Activated B cell treated with CpG ODN at 0.5 μM for 24 hours (primary cell): Measurements from ENCODE around the gene MAPK8IP1. TPM values are rescaled to one million over a fixed set of nuclear protein-coding genes. Genes with fewer than 3 reads are reported as not detected.

Source experiments
- ATAC-seq: fragments of 200-7000 bp; cut with Tn5 transposase; one replicate; pipeline ENCODE4 v1.10.0; 2021; ENCODE audit warnings: low read depth, mild to moderate bottlenecking, moderate library complexity
- CTCF ChIA-PET: fragments of 350-600 bp; sonication (Branson Sonifier 250); formaldehyde crosslinking; loops from one replicate; lab custom pipeline; 2021; ENCODE audit warnings: antibody characterized with exemption; lab: Charles Lee
- POLR2A ChIA-PET: fragments of 350-600 bp; sonication (Branson Sonifier 250); formaldehyde crosslinking; loops from one replicate; lab custom pipeline; 2021; ENCODE audit warnings: antibody characterized with exemption; lab: Charles Lee
- DNase-seq: peaks from one replicate; pipeline ENCODE4 v3.0.0; 2022
- H3K27ac Mint-ChIP-seq: one replicate; pipeline ENCODE4 v1.8.0; 2020; ENCODE audit warnings: mixed read lengths
- H3K27me3 Mint-ChIP-seq: one replicate; pipeline ENCODE4 v1.8.0; 2021; ENCODE audit warnings: mixed read lengths
- H3K36me3 Mint-ChIP-seq: one replicate; pipeline ENCODE4 v1.8.0; 2021; ENCODE audit warnings: low read depth, mixed read lengths
- H3K4me1 Mint-ChIP-seq: one replicate; pipeline ENCODE4 v1.8.0; 2021; ENCODE audit warnings: mixed read lengths
- H3K4me3 Mint-ChIP-seq: one replicate; pipeline ENCODE4 v1.8.0; 2020; ENCODE audit warnings: mild to moderate bottlenecking, mixed read lengths
- H3K9me3 Mint-ChIP-seq: one replicate; pipeline ENCODE4 v1.8.0; 2020; ENCODE audit warnings: mixed read lengths
- CTCF ChIP-seq: fragments of 200-600 bp; IDR thresholded peaks from one replicate; pipeline ENCODE4 v1.8.0; 2022; ENCODE audit warnings: antibody characterized with exemption, mild to moderate bottlenecking
- intact Hi-C: fragments of 100-400 bp; cut with micrococcal nuclease; formaldehyde crosslinking; loops from one replicate; pipeline ENCODE4 v1.15.1; 2024
- total RNA-seq: library from RNA; stranded (reverse); gene quantifications from 2 replicates; pipeline ENCODE4 v1.2.3, GENCODE V29; 2022

MAPK8IP1 gene
- total RNA-seq, 1 donor from 2014 or later, result 1.9 TPM

GRCh38 chr11:45930951-45931570 lies 45.6 kb downstream of the MAPK8IP1 start:
- intact Hi-C loops, result loop anchor here (1.0 to 10.0 kb wide), 12 partner anchors 7 to 1364 kb away; partner anchors contain the start of genes ARHGAP1, CD82, CRY2 and DDB2
- Mint-ChIP-seq H3K4me3 (peak overlapping the region; percentile 94), H3K27me3 (no peaks in the 10 kb centered on the region), H3K9me3 (no peaks in the 10 kb centered on the region), H3K4me1 (peaks cover 99% of the 10 kb centered on the region), H3K27ac (peak overlapping the region; percentile 97), H3K36me3 (peaks cover 62% of the 10 kb centered on the region)
- POLR2A ChIA-PET, result interaction anchor here (0.7 to 14.9 kb wide), 13 partner anchors 8 to 1988 kb away, joined by 3 to 263 read pairs (median 7); partner anchors contain the start of genes CRY2, PEX16 and PHF21A
- peak; percentile 16 for DNase-seq
- no peak for ATAC-seq
- CTCF ChIA-PET, result interaction anchor here (0.9 to 2.5 kb wide), 8 partner anchors 8 to 159 kb away, joined by 4 to 13 read pairs (median 5); partner anchors contain the start of gene PEX16
- TF ChIP-seq CTCF, result no peak

DNA sequence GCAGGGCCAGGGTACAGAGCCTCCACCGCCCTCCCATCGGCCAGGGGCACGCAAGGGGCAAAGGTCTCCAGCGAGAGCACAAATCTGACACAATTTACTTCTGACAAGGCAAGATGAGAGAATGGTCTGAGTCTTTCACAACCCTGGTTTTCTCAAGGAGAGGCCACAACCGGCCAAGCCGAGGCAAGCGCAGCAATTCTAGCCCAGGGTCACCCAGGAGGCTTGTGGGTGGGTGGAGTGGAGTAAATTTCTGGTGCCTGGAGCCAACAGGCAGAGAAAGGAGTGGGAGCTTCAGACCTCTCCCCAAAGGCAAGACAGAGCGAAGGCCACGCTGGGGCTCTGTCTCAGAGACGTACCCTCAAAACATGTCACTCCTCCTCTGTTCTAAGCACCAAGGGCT lies 46.3 kb downstream of the MAPK8IP1 start:
- no peaks in the 10 kb centered on the region for H3K27me3 Mint-ChIP-seq
- H3K9me3 Mint-ChIP-seq, result no peaks in the 10 kb centered on the region
- peaks cover 98% of the 10 kb centered on the region for H3K4me1 Mint-ChIP-seq
- ChIA-PET CTCF (interaction anchor here (1.1 to 2.5 kb wide), 3 partner anchors 8 to 13 kb away, joined by 4 to 10 read pairs (median 4); partner anchors contain the start of gene PEX16), POLR2A (interaction anchor here (2.1 to 14.9 kb wide), 3 partner anchors 7 to 14 kb away, joined by 11 to 263 read pairs (median 29); partner anchors contain the start of gene PEX16)
- intact Hi-C loops, result loop anchor here (2.0 to 10.0 kb wide), 6 partner anchors 33 to 1364 kb away; partner anchors contain the start of genes ARHGAP1, CD82, MAPK8IP1 and PHF21A
- peak overlapping the region; percentile 94 for H3K4me3 Mint-ChIP-seq
- H3K27ac Mint-ChIP-seq, result peak overlapping the region; percentile 97
- H3K36me3 Mint-ChIP-seq, result peaks cover 55% of the 10 kb centered on the region
- no peak for TF ChIP-seq CTCF
- peak; percentile 15 for DNase-seq
- ATAC-seq, result no peak

DNA sequence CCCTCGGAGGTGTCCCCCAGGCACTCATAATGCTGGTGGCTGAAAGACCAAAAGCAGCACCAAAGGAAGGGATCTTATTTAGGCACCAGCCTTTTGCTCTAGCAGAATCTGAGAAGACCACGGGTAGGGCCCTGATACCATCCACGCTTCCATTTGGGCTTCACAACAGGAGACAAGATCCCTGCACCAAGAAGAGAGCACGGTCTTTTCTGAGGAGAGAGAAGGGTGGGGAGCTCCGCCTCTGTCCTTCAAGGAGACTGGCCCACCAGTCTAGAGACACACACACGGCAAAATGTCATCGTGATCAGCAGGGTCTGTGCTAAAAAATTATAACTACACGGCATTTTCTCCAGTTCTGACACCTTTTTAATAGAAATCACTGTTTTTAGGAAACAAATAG lies 46.8 kb downstream of the MAPK8IP1 start:
- H3K9me3 Mint-ChIP-seq, result no peaks in the 10 kb centered on the region
- peaks cover 98% of the 10 kb centered on the region for H3K4me1 Mint-ChIP-seq
- intact Hi-C loops, result loop anchor here (5.0 to 10.0 kb wide), 3 partner anchors 125 to 1365 kb away; partner anchors contain the start of genes ARHGAP1, CD82, SLC35C1 and ZNF408
- ATAC-seq (no peak), DNase-seq (no peak)
- ChIA-PET POLR2A (interaction anchor here (0.9 to 14.9 kb wide), 3 partner anchors 9 to 85 kb away, joined by 3 to 263 read pairs (median 11); partner anchors contain the start of genes CRY2 and PEX16), CTCF (interaction anchor here (1.1 kb wide), 1 partner anchor 9 kb away, joined by 4 read pairs; no protein-coding TSS in a partner anchor)
- H3K27me3 Mint-ChIP-seq, result no peaks in the 10 kb centered on the region
- H3K36me3 Mint-ChIP-seq, result peaks cover 51% of the 10 kb centered on the region
- no peak for TF ChIP-seq CTCF
- peak overlapping the region; percentile 94 for H3K4me3 Mint-ChIP-seq
- H3K27ac Mint-ChIP-seq, result peak overlapping the region; percentile 97

DNA sequence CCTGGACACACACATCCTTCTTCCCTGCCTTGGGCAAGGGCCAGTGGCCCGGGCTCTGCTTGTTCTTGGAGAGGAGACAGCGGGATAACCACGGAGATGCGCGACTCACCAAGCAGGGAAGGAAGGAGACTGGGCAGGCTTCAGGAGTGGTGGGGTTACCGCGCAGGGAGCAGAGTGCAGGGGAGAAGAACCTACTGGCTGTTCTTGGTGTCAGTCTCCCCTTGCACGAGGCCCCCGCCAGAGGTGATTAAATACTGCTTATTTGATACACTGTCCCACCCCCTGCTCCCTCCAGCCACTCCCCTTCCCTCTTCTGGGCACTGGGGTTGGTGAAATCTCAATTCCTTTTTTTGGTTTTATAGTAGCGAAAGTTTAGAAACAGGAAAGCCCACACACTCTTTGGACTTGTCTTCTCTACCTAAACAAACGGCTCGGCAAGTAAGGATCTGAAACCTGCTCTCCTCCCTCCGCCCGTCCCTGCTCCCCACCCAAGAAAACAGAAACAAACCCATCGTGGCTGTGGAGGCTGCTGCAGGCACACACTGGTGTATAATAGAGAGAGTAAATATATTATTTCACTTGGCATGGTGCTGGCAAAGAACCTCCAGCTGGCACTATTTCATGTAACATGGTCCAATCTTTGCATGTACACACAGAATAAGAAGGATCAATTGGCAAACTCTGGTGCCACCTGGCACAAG lies 47.8 kb downstream of the MAPK8IP1 start:
- POLR2A ChIA-PET, result interaction anchor here (0.6 to 14.9 kb wide), 4 partner anchors 10 to 183 kb away, joined by 3 to 263 read pairs (median 8); partner anchors contain the start of genes CRY2 and PEX16
- H3K4me3 Mint-ChIP-seq, result peak overlapping the region; percentile 94
- H3K27ac Mint-ChIP-seq, result peak overlapping the region; percentile 97
- no peak for TF ChIP-seq CTCF
- H3K27me3 Mint-ChIP-seq, result no peaks in the 10 kb centered on the region
- CTCF ChIA-PET, result interaction anchor here (1.4 kb wide), 1 partner anchor 32 kb away, joined by 8 read pairs; no protein-coding TSS in a partner anchor
- no peaks in the 10 kb centered on the region for H3K9me3 Mint-ChIP-seq
- H3K4me1 Mint-ChIP-seq, result peaks cover 97% of the 10 kb centered on the region
- peak; percentile 59 for ATAC-seq
- intact Hi-C loops, result loop anchor here (1.0 to 10.0 kb wide), 4 partner anchors 10 to 1366 kb away; partner anchors contain the start of genes ARHGAP1, CD82, SLC35C1 and ZNF408
- peaks cover 40% of the 10 kb centered on the region for H3K36me3 Mint-ChIP-seq
- DNase-seq, result peak; percentile 63
